Stimulated activated memory B cell treated with anti-CD40 and anti-IgM and Interleukin-4, amounts not matched to agents 10 μg/mL and 1 μg/mL and 100 μg/mL, for 72 hours (primary cell): Measurements from ENCODE around the gene GPHB5.
A peak's percentile ranks its signal among the peaks of the same experiment; 100 is the strongest.
"Not testable (repeated sequence)": the region's sequence is repeated elsewhere in the genome, so short reads cannot be mapped to it uniquely, and the experiment has no call there.

Experiments
- ATAC-seq: fragments of 150-1000 bp; cut with Tn5 transposase; 2 replicates; pipeline ENCODE4 v1.10.0; 2021
- H3K27ac Mint-ChIP-seq: one replicate; pipeline ENCODE4 v1.8.0; 2022; ENCODE audit warnings: mild to moderate bottlenecking, mixed read lengths
- H3K27me3 Mint-ChIP-seq: one replicate; pipeline ENCODE4 v1.8.0; 2022; ENCODE audit warnings: mixed read lengths
- H3K36me3 Mint-ChIP-seq: one replicate; pipeline ENCODE4 v1.8.0; 2022; ENCODE audit warnings: mixed read lengths
- H3K4me1 Mint-ChIP-seq: one replicate; pipeline ENCODE4 v1.8.0; 2022; ENCODE audit warnings: mixed read lengths
- H3K4me3 Mint-ChIP-seq: one replicate; pipeline ENCODE4 v1.8.0; 2022; ENCODE audit warnings: mild to moderate bottlenecking, moderate library complexity, mixed read lengths
- H3K9me3 Mint-ChIP-seq: one replicate; pipeline ENCODE4 v1.8.0; 2022; ENCODE audit warnings: mixed read lengths

Gene GPHB5

GRCh38 chr14:63318835-63319234 is at the start of gene GPHB5:
TSS of gene GPHB5 (minus strand) at chr14:63318935. CDS start at chr14:63317849, 1,086 bp downstream.
- Mint-ChIP-seq H3K27ac (no peak within 1 kb of the TSS), H3K4me3 (no peak within 1 kb of the TSS), H3K36me3 (no peaks in the 10 kb centered on the region), H3K9me3 (no peaks in the 10 kb centered on the region), H3K27me3 (peaks cover 45% of the 10 kb centered on the region), H3K4me1 (no peaks in the 10 kb centered on the region)
- no peak for ATAC-seq

GRCh38 chr14:63367742-63368364 is 49.1 kb upstream of the GPHB5 start:
- no peaks in the 10 kb centered on the region for H3K27me3 Mint-ChIP-seq
- H3K27ac Mint-ChIP-seq, result no peak overlapping the region
- H3K4me1 Mint-ChIP-seq, result no peaks in the 10 kb centered on the region
- peaks cover 27% of the 10 kb centered on the region for H3K36me3 Mint-ChIP-seq
- ATAC-seq, result no peak
- H3K9me3 Mint-ChIP-seq, result peaks cover 13% of the 10 kb centered on the region
- H3K4me3 Mint-ChIP-seq, result no peak overlapping the region

- no peaks in the 10 kb centered on the region for H3K36me3 Mint-ChIP-seq
- ATAC-seq, result no peak
- peaks cover 10% of the 10 kb centered on the region for H3K9me3 Mint-ChIP-seq
- no peaks in the 10 kb centered on the region for H3K4me1 Mint-ChIP-seq
- H3K27ac Mint-ChIP-seq, result no peak overlapping the region
- H3K4me3 Mint-ChIP-seq, result no peak overlapping the region
- no peaks in the 10 kb centered on the region for H3K27me3 Mint-ChIP-seq
These were observed 43.7 kb upstream of the GPHB5 start for GRCh38 chr14:63362389-63362819.

GRCh38 chr14:63361790-63362189 is 43.1 kb upstream of the GPHB5 start:
- no peaks in the 10 kb centered on the region for H3K27me3 Mint-ChIP-seq
- no peak overlapping the region for H3K27ac Mint-ChIP-seq
- no peaks in the 10 kb centered on the region for H3K4me1 Mint-ChIP-seq
- H3K4me3 Mint-ChIP-seq, result no peak overlapping the region
- no peaks in the 10 kb centered on the region for H3K36me3 Mint-ChIP-seq
- no peak for ATAC-seq
- peaks cover 10% of the 10 kb centered on the region for H3K9me3 Mint-ChIP-seq

GRCh38 chr14:63357841-63358240 is 39.1 kb upstream of the GPHB5 start:
- Mint-ChIP-seq H3K27me3 (no peaks in the 10 kb centered on the region), H3K4me3 (no peak overlapping the region), H3K27ac (no peak overlapping the region), H3K9me3 (peaks cover 3% of the 10 kb centered on the region), H3K4me1 (no peaks in the 10 kb centered on the region), H3K36me3 (no peaks in the 10 kb centered on the region)
- ATAC-seq, result no peak

- H3K36me3 Mint-ChIP-seq, result no peaks in the 10 kb centered on the region
- peaks cover 3% of the 10 kb centered on the region for H3K9me3 Mint-ChIP-seq
- no peaks in the 10 kb centered on the region for H3K4me1 Mint-ChIP-seq
- H3K27ac Mint-ChIP-seq, result no peak overlapping the region
- H3K4me3 Mint-ChIP-seq, result no peak overlapping the region
- ATAC-seq, result no peak
- peaks cover 28% of the 10 kb centered on the region for H3K27me3 Mint-ChIP-seq
These were observed 27.1 kb upstream of the GPHB5 start for GRCh38 chr14:63345826-63346225.

- Mint-ChIP-seq H3K4me3 (no peak overlapping the region), H3K27ac (no peak overlapping the region), H3K36me3 (no peaks in the 10 kb centered on the region), H3K9me3 (peaks cover 3% of the 10 kb centered on the region), H3K27me3 (peaks cover 38% of the 10 kb centered on the region), H3K4me1 (no peaks in the 10 kb centered on the region)
- ATAC-seq, result no peak
These were observed 25.6 kb upstream of the GPHB5 start for GRCh38 chr14:63344336-63344735.

- Mint-ChIP-seq H3K27ac (no peak overlapping the region), H3K36me3 (no peaks in the 10 kb centered on the region), H3K4me3 (no peak overlapping the region), H3K27me3 (peaks cover 38% of the 10 kb centered on the region), H3K9me3 (peaks cover 4% of the 10 kb centered on the region), H3K4me1 (no peaks in the 10 kb centered on the region)
- ATAC-seq, result no peak
These were observed 25.1 kb upstream of the GPHB5 start for GRCh38 chr14:63343878-63344277.

GRCh38 chr14:63342371-63342770 is 23.6 kb upstream of the GPHB5 start:
- no peak for ATAC-seq
- peaks cover 44% of the 10 kb centered on the region for H3K27me3 Mint-ChIP-seq
- H3K4me1 Mint-ChIP-seq, result no peaks in the 10 kb centered on the region
- H3K9me3 Mint-ChIP-seq, result peaks cover 6% of the 10 kb centered on the region
- no peaks in the 10 kb centered on the region for H3K36me3 Mint-ChIP-seq
- no peak overlapping the region for H3K27ac Mint-ChIP-seq
- no peak overlapping the region for H3K4me3 Mint-ChIP-seq

- Mint-ChIP-seq H3K27me3 (peaks cover 30% of the 10 kb centered on the region), H3K36me3 (no peaks in the 10 kb centered on the region), H3K27ac (no peak overlapping the region), H3K4me1 (no peaks in the 10 kb centered on the region), H3K4me3 (no peak overlapping the region), H3K9me3 (no peaks in the 10 kb centered on the region)
- no peak for ATAC-seq
These were observed 10.3 kb upstream of the GPHB5 start for GRCh38 chr14:63328787-63329737.

- ATAC-seq, result no peak
- Mint-ChIP-seq H3K4me1 (no peaks in the 10 kb centered on the region), H3K4me3 (no peak overlapping the region), H3K27me3 (peaks cover 13% of the 10 kb centered on the region), H3K9me3 (no peaks in the 10 kb centered on the region), H3K36me3 (no peaks in the 10 kb centered on the region), H3K27ac (no peak overlapping the region)
These were observed 8.1 kb upstream of the GPHB5 start for GRCh38 chr14:63326840-63327239.

GRCh38 chr14:63322897-63323573 is 4.3 kb upstream of the GPHB5 start:
- peaks cover 18% of the 10 kb centered on the region for H3K27me3 Mint-ChIP-seq
- no peak for ATAC-seq
- no peak overlapping the region for H3K27ac Mint-ChIP-seq

GRCh38 chr14:63322472-63322871 is 3.7 kb upstream of the GPHB5 start:
- no peak for ATAC-seq
- Mint-ChIP-seq H3K9me3 (no peaks in the 10 kb centered on the region), H3K27me3 (peaks cover 23% of the 10 kb centered on the region), H3K36me3 (no peaks in the 10 kb centered on the region), H3K27ac (no peak overlapping the region), H3K4me3 (no peak overlapping the region), H3K4me1 (no peaks in the 10 kb centered on the region)

More at GRCh38 chr14:63322897-63323573, 4.3 kb upstream of the GPHB5 start:
- Mint-ChIP-seq H3K36me3 (no peaks in the 10 kb centered on the region), H3K9me3 (no peaks in the 10 kb centered on the region), H3K4me3 (no peak overlapping the region), H3K4me1 (no peaks in the 10 kb centered on the region)

GRCh38 chr14:63308723-63309317 is 9.9 kb downstream of the GPHB5 start:
- H3K9me3 Mint-ChIP-seq, result no peaks in the 10 kb centered on the region
- H3K27me3 Mint-ChIP-seq, result peaks cover 29% of the 10 kb centered on the region
- H3K27ac Mint-ChIP-seq, result no peak overlapping the region
- no peaks in the 10 kb centered on the region for H3K4me1 Mint-ChIP-seq
- H3K4me3 Mint-ChIP-seq, result no peak overlapping the region
- H3K36me3 Mint-ChIP-seq, result no peaks in the 10 kb centered on the region
- ATAC-seq, result peak; percentile 59

GRCh38 chr14:63304429-63304828 is 14.3 kb downstream of the GPHB5 start:
- H3K27ac Mint-ChIP-seq, H3K36me3 Mint-ChIP-seq, ATAC-seq, H3K27me3 Mint-ChIP-seq, H3K9me3 Mint-ChIP-seq, H3K4me3 Mint-ChIP-seq, H3K4me1 Mint-ChIP-seq: not testable (repeated sequence)
